Fibroblast of mammary gland (primary cell): ENCODE results near the gene JMY.

ENCODE experiments used
- DNase-seq: peaks from one replicate; pipeline ENCODE4 v3.0.0-alpha.2; 2010; ENCODE audit warnings: low read depth
- H3K4me3 ChIP-seq: 2 replicates; pipeline ENCODE4 v1.5.1; 2011; ENCODE audit warnings: low read depth, mild to moderate bottlenecking, low read length, moderate library complexity; ENCODE audit not compliant: control insufficient read depth
- TF ChIP-seq, protein P1 (sequence below): conservative IDR thresholded peaks from 2 replicates; pipeline ENCODE4 v1.5.1; 2011; ENCODE audit warnings: low read depth, low read length, inconsistent platforms; ENCODE audit not compliant: control insufficient read depth, insufficient read depth

The JMY gene

DNA sequence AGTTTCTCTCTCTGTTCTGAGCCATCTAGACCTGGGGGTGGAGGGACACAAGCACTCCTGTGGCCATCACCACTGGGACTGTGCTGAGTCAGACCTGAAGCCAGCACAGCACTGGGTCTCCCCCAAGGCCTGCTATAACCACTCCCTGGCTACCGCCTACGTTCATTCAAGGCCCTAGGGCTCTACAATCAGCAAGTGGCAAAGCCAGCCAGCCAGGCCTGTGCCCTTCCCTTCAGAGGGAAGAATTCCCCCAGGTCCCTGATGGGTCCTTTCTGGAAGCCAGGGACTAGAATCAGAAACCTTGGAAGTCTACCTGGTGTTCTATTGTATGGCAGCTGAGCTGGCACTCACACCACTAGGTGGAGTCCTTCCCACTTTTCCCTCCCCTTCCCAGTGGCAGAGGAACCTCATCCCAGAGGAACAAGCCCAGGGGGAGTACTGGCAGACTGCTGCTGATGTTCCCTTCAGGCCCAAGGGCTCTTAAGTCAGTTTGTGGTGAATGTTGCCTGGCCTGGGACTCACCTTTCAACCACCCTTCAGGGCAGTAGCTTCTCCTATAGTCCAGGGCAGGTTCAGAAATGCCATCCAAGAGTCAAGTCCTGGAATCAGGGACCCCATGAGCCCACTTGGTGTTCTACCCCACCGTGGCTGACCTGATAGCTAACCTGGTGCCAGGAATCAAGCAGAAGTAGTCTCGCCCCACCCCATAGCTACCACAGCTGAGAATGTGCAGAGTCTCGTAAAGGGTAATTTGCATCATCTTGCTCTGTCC, 20.0 kb downstream of the JMY start:
- peak; percentile 52 for DNase-seq

DNA sequence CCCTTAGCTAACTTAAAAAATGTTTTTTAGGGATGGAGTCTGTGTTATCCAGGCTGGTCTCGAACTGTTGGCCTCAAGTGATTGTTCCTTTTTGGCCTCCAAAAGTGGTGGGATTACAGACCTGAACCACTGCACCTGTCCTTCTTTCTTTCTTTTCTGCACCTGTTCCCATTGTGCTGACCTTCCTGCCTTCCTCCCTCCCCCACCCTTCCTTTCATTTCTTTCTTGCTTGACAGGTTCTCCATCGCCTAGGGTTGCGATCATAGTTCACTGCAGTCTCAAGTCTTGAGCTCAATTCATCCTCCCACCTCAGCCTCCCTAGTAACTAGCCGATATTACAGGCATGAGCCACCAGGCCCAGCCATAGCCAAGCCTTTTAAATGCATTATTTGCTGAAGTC, 20.6 kb downstream of the JMY start:
- no peak overlapping the region for H3K4me3 ChIP-seq
- TF ChIP-seq, protein P1, sequence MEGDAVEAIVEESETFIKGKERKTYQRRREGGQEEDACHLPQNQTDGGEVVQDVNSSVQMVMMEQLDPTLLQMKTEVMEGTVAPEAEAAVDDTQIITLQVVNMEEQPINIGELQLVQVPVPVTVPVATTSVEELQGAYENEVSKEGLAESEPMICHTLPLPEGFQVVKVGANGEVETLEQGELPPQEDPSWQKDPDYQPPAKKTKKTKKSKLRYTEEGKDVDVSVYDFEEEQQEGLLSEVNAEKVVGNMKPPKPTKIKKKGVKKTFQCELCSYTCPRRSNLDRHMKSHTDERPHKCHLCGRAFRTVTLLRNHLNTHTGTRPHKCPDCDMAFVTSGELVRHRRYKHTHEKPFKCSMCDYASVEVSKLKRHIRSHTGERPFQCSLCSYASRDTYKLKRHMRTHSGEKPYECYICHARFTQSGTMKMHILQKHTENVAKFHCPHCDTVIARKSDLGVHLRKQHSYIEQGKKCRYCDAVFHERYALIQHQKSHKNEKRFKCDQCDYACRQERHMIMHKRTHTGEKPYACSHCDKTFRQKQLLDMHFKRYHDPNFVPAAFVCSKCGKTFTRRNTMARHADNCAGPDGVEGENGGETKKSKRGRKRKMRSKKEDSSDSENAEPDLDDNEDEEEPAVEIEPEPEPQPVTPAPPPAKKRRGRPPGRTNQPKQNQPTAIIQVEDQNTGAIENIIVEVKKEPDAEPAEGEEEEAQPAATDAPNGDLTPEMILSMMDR, result no peak
- no peak for DNase-seq

More for the DNA sequence above, 20.0 kb downstream of the JMY start:
- H3K4me3 ChIP-seq, result no peak overlapping the region
- TF ChIP-seq, protein P1, result peak; percentile 77

DNA sequence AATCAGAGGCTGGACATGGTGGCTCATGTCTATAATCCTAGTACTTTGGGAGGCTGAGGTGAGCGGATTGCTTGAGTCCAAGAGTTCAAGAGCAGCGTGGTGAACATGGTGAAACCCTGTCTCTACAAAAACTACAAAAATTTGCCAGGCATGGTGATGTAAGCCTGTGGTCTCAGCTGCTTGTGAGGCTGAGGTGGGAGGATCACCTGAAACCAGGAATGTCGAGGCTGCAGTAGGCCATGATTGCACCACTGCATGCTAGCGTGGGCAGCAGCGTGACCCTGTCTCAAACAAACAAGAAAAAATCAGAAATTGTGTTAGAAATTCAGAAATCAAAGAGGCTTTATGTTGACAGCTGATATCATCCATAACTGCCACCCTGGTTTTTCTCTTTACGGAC, 21.4 kb downstream of the JMY start:
- no peak overlapping the region for H3K4me3 ChIP-seq
- TF ChIP-seq, protein P1, result no peak
- no peak for DNase-seq

DNA sequence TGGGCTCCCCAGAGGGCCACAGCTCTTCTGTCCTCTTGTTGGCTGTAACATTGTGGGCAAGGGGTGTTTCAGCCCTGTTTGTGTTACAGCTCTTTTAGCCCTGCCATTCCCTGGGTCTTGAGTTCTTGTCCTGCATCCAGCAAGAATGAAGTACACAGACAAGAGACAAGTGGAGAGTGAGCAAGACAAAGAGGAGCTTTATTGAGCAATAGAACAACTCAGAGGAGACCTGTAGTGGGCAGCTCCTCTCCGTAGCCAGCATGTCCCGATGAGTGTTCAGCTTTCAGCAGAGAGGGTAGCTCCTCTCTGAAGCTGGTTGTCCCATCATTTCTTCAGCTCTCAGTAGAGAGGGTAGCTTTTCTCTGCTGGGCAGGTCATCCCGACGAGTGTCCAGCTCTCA, 22.9 kb downstream of the JMY start:
- no peak overlapping the region for H3K4me3 ChIP-seq
- no peak for DNase-seq
- TF ChIP-seq, protein P1, result no peak

DNA sequence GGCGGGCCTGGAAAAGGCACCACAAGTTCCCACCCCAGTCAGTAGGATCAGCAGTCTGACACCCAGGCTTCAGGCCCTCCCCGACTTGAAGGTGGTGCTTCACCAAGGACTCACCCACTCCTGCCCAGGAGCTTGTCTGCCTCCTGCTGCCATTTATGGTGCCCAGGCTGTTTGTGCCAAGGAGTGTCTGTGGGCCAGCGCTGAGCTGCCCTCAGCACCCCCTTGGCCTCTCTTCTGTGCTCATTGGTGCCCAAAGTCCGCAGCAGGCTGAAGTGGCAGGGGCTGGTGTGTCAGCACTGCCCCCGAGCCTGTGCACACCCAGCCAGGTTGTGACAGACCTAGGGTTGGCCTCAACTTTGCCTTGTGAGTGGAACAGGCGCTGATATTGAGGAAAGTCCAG, 23.5 kb downstream of the JMY start:
- no peak for DNase-seq
- TF ChIP-seq, protein P1, result no peak

DNA sequence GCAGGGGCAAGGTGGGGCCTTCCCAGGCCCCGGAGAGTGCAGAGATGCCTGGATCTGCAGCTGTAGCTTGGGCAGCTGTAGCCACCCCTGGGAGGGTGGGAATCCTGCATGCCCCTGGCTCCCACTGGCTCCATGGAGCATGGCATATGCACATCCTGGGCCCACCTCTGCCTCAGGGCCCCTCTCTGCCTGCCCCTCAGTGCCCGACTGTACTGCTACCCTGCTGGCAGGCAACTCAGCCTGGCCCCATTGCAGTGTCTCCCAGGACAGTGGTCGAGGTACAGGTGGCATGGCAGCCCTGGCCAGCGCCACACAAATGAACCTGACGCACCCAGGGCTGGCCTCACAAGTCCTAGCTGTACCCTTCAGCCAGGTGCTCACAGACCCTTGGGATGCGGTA, 23.9 kb downstream of the JMY start:
- no peak for DNase-seq
- TF ChIP-seq, protein P1, result no peak
- H3K4me3 ChIP-seq, result no peak overlapping the region

More for the DNA sequence above, 23.5 kb downstream of the JMY start:
- H3K4me3 ChIP-seq, result no peak overlapping the region

DNA sequence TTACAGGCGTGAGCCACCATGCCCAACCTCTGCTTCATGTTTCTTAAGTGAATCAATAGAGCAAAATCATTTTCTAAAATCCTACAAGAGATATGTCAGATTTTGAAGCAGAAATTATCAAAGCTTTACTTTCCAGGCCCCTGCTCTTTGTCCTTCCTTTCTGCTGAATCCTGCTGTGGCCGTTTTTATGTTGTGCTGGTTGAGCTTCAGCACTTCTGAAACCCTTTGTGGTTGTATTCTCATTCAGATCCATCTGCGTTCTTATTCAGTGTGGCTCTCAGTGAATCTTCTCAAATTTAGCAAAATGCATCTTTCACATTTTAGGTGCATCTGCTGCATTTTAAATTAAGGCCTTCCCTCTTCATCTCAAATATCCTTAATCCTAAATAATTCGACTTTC, 26.0 kb downstream of the JMY start:
- no peak overlapping the region for H3K4me3 ChIP-seq
- TF ChIP-seq, protein P1, result no peak
- no peak for DNase-seq
